ENCODE data around the gene CAPN8.

DNA sequence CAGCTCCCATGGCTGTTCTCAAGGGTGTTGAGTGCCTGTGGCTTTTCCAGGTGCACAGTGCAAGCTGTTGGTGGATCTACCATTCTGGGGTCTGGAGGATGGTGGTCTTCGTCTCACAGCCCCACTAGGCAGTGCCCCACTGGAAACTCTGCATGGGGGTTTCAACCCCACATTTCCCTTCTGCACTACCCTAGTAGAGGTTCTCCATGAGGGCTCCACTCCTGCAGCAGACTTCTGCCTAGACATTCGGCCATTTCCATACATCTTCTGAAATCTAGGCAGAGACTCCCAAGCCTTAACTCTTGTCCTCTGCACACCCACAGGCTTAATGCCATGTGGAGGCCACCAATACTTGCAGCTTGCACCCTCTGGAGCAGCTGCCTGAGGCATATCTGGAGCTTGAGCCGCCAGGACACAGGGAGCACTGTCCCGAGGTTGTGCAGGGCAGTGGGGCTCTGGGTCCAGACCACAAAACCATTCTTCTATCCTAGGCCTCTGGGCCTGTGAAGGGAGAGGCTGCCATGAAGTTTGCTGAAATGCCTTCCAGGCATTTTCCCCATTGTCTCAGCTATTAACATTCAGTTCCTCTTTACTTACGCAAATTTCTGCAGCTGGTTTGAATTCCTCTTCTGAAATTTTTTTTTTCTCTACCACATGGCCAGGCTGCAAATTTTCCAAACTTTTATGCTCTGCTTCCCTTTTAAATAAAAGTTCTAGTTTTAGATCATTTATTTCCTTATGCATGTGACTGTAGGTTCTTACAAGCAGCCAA, 8.8 kb upstream of the CAPN8 start:
- TF ChIP-seq, protein P1, sequence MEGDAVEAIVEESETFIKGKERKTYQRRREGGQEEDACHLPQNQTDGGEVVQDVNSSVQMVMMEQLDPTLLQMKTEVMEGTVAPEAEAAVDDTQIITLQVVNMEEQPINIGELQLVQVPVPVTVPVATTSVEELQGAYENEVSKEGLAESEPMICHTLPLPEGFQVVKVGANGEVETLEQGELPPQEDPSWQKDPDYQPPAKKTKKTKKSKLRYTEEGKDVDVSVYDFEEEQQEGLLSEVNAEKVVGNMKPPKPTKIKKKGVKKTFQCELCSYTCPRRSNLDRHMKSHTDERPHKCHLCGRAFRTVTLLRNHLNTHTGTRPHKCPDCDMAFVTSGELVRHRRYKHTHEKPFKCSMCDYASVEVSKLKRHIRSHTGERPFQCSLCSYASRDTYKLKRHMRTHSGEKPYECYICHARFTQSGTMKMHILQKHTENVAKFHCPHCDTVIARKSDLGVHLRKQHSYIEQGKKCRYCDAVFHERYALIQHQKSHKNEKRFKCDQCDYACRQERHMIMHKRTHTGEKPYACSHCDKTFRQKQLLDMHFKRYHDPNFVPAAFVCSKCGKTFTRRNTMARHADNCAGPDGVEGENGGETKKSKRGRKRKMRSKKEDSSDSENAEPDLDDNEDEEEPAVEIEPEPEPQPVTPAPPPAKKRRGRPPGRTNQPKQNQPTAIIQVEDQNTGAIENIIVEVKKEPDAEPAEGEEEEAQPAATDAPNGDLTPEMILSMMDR (IDR thresholded peaks at IDR 0.05): no peak
- no peak for TF ChIP-seq POLR2A (IDR thresholded peaks at IDR 0.05)
- TF ChIP-seq EP300 (IDR thresholded peaks at IDR 0.05): no peak
- TF ChIP-seq POLR2AphosphoS5 (IDR thresholded peaks at IDR 0.05): no peak
